Skeletal muscle tissue (tissue), 5 donors: ENCODE measurements around the gene UBALD1. TPM values are rescaled to one million over a fixed set of nuclear protein-coding genes. Genes with fewer than 3 reads are reported as not detected.

ENCODE experiments used
- H3K27ac ChIP-seq: one replicate; pipeline ENCODE4 v1.7.0; 2013; ENCODE audit warnings: mild to moderate bottlenecking, low read depth, low read length, inconsistent platforms
- H3K27me3 ChIP-seq, 3 donors: one replicate each; pipeline ENCODE4 v1.7.0; 2013; ENCODE audit warnings: low read length in 3 of 3; ENCODE audit not compliant: control insufficient read depth in 3 of 3, insufficient read depth in 3 of 3
- H3K36me3 ChIP-seq, 3 donors: one replicate each; pipeline ENCODE4 v1.7.0; 2013; ENCODE audit warnings: low read length in 3 of 3; ENCODE audit not compliant: control insufficient read depth in 3 of 3, insufficient read depth in 3 of 3
- H3K4me1 ChIP-seq, 3 donors: one replicate each; pipeline ENCODE4 v1.7.0; 2013; ENCODE audit warnings: low read length in 3 of 3, mild to moderate bottlenecking in 3 of 3; ENCODE audit not compliant: control insufficient read depth in 3 of 3, insufficient read depth in 3 of 3
- H3K4me3 ChIP-seq, 3 donors: one replicate each; pipeline ENCODE4 v1.7.0; 2013; ENCODE audit warnings: low read length in 3 of 3
- H3K9ac ChIP-seq, 3 donors: one replicate each; pipeline ENCODE4 v1.7.0; 2013; ENCODE audit warnings: low read length in 3 of 3, mild to moderate bottlenecking in 3 of 3, moderate library complexity in 2 of 3, low read depth in 1 of 3
- H3K9me3 ChIP-seq, 3 donors: one replicate each; pipeline ENCODE4 v1.7.0; 2013; ENCODE audit warnings: low read length in 3 of 3; ENCODE audit not compliant: control insufficient read depth in 3 of 3
- small RNA-seq: library from RNA; depleted of rRNA; stranded (forward); fragments of <200 nt; gene quantifications from one replicate; pipeline ENCODE3, GENCODE V24; 2014
- total RNA-seq: library from RNA; depleted of rRNA; stranded (reverse); fragments of >200 nt; gene quantifications from one replicate; pipeline ENCODE4 v1.2.3, GENCODE V29; 2014
- donor health status: Osteomylitis.

Gene UBALD1
- total RNA-seq, 1 donor from 2014 or later: 1.0 TPM

GRCh38 chr16:4566144-4566543 is 48.5 kb downstream of the UBALD1 start:
- Histone ChIP-seq H3K4me1 (no peaks in the 10 kb centered on the region), H3K36me3 (no peaks in the 10 kb centered on the region), H3K9me3 (no peaks in the 10 kb centered on the region), H3K27me3 (no peaks in the 10 kb centered on the region), H3K9ac (no peak overlapping the region), H3K4me3 (no peak overlapping the region), H3K27ac (no peak overlapping the region)

DNA sequence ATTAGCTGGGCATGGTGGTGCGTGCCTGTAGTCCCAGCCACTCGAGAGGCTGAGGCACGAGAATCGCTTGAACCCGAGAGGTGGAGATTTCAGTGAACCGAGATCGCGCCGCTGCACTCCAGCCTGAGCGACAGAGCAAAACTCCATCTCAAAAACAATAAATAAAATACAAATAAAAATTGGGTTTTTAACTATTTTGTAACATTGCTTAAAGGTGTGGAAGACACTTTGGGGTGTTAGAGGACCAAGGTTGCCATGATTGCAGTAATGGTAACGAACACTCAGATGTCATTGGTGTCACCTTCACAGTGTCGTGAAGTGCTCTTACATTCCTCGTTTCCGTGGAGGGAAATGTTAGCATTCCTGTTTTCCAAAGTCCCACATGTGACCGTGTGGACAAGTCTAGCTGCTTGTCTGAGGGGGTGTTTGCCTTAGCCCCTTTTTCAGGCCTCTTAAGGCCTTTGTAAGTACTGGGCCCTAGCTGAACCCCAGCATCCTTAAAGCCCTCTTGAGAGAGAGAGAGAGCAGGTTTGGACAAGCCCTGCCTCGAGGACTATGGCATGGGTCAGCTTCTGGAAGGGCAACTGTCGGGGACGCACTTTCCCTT is 49.9 kb downstream of the UBALD1 start:
- no peaks in the 10 kb centered on the region for H3K36me3 ChIP-seq
- H3K27ac ChIP-seq: no peak overlapping the region
- no peak overlapping the region for H3K9ac ChIP-seq
- H3K27me3 ChIP-seq: no peaks in the 10 kb centered on the region
- no peaks in the 10 kb centered on the region for H3K9me3 ChIP-seq
- H3K4me1 ChIP-seq: no peaks in the 10 kb centered on the region
- H3K4me3 ChIP-seq: no peak overlapping the region

DNA sequence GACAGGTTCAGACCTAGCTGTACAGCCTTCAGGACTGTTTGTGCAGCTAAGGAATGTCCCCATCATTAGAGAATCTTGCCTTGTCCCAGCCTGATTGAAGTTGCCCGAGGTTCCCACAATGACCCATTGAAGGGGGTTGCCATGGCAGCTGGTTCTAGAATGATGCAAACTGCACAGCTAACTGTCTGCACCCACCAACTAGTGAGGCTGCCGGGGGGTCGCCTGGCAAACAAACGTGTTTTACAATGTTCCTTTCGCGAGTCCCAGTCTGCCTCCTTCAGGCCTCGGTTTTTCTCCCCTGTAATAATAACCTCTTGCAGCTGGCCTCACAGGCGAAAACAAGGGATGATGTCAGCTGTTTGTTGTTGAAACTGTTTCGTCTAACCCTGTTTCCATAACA is 53.1 kb downstream of the UBALD1 start:
- no peaks in the 10 kb centered on the region for H3K9me3 ChIP-seq
- H3K4me3 ChIP-seq: no peak overlapping the region
- no peak overlapping the region for H3K9ac ChIP-seq
- H3K27me3 ChIP-seq: peaks cover 0 to 3% (median 0%) of the 10 kb centered on the region in 3 donors
- H3K4me1 ChIP-seq: no peaks in the 10 kb centered on the region
- no peak overlapping the region for H3K27ac ChIP-seq
- no peaks in the 10 kb centered on the region for H3K36me3 ChIP-seq

Small RNA genes lying within 50 kb of the gene (small RNA-seq; reads per million reads assigned to genes)
- not detected for gene RN7SL850P

Other genes with a start within 250 kb of the UBALD1 start
- gene VASN, start 243.0 kb downstream of the UBALD1 start, total RNA-seq: 13.0 TPM
- 14.6 TPM for gene CORO7, start 198.3 kb downstream of the UBALD1 start, total RNA-seq
- 35.5 TPM for gene DNAJA3, start 189.0 kb downstream of the UBALD1 start, total RNA-seq
- 14.1 TPM for gene NMRAL1, start 140.3 kb downstream of the UBALD1 start, total RNA-seq
- 31.8 TPM for gene HMOX2, start 138.5 kb downstream of the UBALD1 start, total RNA-seq
- gene CDIP1, start 76.1 kb downstream of the UBALD1 start, total RNA-seq: 7.8 TPM
- gene C16orf96, start 58.5 kb downstream of the UBALD1 start, total RNA-seq: 0.52 TPM
- 16.2 TPM for gene MGRN1, start 9.9 kb upstream of the UBALD1 start, total RNA-seq
- gene NUDT16L1, start 78.7 kb upstream of the UBALD1 start, total RNA-seq: 28.2 TPM
- 15.1 TPM for gene ANKS3, start 119.4 kb upstream of the UBALD1 start, total RNA-seq
- 0.52 TPM for gene DNAAF8, start 119.6 kb upstream of the UBALD1 start, total RNA-seq
- 6.8 TPM for gene ZNF500, start 152.3 kb upstream of the UBALD1 start, total RNA-seq
- not detected for gene SEPTIN12, start 173.5 kb upstream of the UBALD1 start, total RNA-seq
- not detected for gene SMIM22, start 180.5 kb upstream of the UBALD1 start, total RNA-seq
- 13.0 TPM for gene ROGDI, start 187.7 kb upstream of the UBALD1 start, total RNA-seq
- 25.1 TPM for gene GLYR1, start 232.4 kb upstream of the UBALD1 start, total RNA-seq
- 11.0 TPM for gene UBN1, start 232.6 kb upstream of the UBALD1 start, total RNA-seq